ENCODE results near the gene GRAMD2A.

GRAMD2A gene

DNA sequence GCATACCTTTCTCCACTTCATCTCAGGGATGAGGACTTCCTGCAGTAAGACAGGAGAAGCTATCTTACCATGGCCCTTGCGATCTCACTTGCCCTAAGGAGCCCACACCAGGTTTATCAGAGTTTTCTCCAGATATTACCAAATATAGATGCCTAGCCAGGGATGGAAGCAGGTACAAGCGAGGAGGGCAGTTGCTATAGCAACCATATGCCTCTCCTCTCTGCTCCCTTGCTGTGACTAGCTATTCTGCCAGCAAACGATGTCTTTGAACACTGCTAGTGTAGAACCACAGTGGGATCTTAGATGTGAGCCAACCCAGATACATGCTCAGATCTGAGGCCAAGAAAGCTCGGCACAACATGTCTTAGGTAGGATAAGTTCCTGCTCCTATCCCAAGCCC, 33.9 kb downstream of the GRAMD2A start:
- no peak for DNase-seq

DNA sequence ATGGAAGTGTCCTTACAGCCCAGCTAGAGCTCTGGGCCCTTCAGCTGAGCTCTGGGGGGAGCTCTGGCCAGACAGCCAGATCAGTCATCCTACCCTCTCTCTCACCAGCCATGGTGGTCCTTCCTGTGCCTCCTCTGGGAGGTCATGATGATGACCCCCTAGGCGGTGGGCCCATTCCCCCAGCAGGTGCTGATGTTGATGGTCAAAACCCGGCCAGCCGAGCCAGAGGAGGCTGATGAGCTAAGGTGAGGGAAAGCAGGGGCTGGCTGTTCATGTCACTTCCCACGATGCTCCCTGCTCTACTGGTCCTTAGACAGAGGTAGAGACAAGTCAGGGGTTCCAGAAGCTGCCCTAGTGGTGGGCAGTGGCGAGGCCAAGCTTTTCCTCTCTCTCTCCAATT, 35.0 kb downstream of the GRAMD2A start:
- DNase-seq, result no peak

DNA sequence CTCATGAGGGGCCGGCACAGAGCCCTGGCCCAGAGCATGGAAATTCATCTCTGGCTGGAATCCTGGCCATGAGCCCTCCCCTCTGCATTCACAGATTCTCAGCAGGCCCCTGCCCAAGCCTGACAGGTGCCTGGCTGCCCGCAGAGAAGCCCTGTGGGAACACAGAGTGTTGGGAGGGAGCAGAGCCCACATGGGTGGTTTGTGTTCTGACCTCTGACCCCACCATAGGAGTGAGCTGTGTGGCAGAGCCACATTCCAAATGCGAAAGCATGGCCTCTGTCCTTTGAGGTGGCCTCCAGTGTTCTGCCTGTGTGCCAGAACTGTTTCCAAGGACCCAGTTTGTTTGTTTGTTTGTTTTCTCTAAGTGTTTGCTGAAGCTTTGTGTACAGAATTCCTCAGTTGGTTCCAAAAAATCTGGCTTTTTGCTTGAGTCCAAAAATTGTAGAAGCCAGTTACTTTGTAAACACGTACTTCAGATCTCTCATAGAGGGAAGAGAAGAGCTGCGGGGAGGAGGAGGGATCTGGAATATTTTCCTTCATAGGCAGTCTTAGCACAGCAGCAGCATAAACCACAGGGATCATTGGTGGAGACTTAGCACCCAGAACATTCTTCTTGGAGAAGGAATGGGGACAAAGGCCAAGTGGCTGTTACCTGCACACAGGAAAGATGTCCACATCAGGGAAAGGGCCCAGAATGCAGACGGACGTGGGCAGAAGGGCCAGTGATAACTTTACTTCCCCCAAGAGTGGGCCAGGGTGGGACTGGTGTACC, 36.0 kb downstream of the GRAMD2A start:
- no peak for DNase-seq

DNA sequence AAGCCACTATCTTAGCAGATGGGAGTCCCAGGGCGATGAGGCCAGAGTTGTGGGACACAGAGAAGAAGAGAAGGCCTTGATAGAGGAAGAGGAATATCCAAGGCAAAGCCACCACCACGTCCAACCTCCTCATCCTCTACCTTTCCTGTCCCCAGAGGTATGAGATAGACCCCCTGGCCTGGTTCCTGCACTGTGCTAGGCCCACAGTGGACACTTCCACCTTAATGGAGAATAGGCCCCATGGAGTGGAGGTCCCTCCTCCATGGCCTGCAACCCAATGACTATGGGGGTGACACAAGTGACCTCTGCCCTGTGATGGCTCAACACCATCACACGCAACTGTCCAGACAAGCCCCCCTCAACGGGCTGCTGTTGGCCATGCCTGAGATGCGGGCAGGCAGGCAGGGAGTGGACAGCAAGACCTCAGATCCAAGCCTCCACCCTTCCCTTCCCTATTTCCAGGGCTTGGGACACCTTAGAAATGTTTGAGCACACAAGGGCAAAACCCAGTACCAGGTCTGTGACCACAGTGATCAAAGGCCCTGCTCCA, 36.8 kb downstream of the GRAMD2A start:
- no peak for DNase-seq

DNA sequence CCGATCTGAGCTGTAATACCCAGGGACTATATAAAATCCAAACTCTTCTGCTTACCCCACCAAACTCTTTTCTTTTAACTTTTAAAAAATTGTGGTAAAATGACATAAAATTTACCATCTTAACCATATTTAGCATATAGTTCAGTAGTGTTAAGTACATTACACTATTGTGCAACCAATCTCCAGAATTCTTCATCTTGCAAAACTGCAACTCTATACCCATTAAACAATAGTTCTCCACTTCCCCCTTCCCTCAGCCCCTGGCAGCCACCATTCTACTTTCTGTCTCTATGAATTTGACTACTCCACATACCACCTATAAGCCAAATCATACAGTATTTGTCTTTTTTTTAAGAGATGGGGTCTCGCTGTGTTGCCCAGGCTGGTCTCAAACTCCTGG, 40.7 kb downstream of the GRAMD2A start:
- DNase-seq, result no peak

DNA sequence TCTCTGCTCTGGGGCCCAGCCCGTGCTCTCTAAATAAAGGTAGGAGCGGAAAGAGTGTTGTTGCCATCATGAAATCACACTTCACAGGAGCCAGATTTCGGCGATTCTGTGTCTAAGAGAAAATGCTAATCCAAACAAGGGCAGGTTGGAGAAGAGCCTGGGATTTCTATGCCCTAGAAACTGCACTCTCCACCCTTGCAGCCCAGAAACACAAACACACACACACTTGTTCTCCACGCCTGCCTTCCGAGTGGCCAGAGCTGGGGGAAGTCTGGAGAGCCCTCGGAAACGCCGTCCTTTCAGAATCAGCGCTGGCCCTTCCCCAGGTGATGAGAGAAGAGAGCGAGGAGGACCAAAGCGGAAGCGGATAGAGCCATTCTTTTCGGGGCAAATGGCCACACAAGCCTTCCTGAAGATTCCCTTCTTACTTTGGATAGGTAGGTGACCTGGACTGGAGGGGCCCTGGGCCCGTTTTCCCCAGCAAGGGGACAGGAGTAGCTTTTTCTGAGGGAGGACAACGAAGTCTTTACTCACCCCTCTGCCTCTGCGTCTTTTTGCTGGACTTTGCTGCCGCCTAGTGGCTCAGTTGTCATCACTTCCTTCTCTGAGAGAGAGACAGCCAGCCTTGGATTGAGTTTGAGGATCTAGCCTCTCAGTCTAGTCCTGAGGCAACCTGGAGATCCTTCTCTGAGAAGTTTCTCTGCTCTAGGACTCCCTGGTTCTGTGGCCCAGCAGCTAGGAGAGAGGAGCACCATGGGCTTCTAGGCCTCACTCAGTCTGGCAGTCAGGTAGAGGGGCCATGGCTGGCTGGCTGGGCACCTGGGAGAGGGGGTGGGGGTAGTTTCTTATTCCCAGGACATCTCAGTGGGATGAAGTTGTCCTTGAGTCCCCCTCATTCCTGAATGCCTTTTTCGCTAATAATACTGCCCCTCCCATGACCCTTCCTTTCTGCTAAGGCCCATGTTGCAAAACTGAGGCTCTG, 41.7 kb downstream of the GRAMD2A start:
- peak; percentile 72 for DNase-seq

DNA sequence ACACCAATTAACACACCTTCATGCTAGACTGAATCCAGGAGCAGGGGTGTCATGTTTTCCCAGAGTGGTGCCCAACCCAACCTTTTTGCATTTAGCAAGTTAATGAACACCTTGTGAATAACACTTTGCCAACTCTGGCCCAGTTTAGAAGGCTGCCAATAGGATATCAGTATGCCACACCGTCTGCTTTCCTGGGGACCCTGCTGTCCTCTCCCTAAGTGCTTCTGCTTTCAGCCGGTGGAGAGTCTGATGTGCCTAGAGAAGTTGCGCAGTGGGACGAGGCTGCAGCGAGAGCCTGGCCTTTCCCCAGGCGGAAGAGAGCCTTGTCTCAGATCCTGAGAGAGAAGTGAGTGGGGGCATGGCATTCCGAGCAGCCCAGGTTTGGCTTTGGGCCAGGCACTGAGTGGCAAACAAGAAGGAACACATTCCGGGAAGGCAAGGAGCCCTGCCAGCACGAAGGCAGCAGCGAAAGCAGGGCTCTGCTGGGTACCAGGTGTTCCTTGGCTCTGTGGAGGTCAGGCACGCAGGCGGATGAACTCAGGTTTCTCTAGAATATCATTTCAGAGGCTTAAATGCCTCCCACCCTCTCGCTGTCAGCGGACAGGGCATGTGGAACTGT, 42.5 kb downstream of the GRAMD2A start:
- no peak for DNase-seq

DNA sequence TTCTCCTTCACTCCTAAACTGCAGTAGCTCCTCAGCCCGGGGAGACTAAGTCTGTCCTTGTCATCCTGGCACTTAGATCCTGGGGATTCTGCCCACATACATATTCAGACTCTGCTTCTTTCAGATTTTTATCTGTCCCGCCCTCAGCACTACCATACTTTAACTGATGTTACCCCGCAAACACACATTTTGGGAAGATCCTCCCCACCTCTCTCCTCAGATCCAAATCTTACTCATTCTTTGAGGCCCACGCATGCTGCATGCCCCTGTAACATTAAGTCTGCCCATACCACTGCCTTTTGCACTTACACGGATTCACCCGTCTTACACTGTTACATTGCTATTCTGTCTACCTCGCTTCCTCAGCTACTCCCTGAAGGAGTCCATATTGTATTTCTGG, 43.3 kb downstream of the GRAMD2A start:
- DNase-seq, result no peak

DNA sequence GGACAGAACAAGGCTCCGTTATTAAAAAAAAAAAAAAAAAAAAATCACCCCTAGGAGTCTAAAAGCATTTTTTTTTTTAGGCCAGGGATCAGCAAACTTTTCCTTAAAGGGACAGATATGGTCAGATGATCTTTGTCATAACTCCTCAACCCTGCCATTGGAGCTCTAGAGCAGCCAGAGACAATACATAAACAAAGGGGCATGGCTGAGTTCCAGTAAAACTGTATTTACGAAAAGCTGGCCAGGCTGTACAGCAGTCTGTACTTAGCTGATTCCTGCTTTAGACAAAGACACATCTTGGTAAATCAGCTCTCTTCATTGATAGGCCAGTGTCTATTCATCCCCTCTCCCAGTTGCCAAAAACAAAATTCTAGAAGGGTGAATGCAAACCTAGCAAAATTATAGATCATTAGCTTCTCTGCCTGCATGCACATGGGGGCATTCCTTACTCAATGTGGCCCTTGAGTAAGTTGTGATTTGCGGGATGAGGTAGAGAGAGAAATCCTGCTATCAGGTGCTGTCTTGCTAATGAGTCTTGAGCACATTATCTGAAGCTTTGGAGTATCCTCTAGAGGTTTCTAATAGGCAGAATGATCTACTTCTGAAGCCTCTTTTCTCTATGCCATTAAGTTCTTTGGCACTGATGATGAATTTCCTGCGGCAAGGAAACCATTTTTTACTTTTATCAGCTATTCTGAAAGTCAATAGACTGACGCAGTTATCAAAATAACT, 44.2 kb downstream of the GRAMD2A start:
- no peak for DNase-seq

DNA sequence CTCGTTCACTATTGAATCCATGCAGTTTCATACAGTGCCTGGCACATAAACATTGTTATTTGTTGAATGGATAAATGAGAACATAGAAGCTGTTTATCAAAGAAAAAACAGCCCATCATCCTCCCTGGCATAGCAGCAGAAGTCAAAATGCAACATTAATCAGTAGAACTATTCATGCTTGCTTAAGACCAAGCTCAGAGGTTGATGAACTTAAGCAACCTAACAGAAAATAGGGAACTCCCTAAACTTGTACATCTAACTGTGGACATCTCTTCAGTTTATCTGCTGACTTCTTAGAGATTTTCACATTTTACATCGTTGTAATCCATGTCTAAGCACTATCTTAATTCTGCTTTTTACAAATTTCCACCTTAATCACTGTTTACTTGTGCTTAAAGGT, 50.2 kb downstream of the GRAMD2A start:
- DNase-seq, result no peak

DNA sequence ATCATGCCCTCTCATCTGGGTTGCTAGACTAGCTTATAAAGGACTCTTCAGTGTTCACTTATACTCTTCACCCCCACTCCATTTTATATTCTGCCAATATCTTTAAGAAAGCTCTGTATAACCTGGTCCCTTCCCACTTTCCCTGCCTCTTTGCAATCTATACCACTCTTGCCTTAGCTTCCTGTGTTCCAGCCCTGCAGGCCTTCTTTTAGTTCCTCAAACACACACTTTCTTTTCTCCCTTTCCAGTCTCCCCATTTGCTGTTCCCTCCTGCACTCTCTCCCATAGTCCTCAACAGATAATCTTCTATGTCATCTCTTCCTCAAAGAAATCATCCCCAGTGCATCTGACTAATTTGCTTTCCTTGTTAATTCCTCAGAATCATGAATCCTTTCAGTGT, 50.7 kb downstream of the GRAMD2A start:
- DNase-seq, result no peak

DNA sequence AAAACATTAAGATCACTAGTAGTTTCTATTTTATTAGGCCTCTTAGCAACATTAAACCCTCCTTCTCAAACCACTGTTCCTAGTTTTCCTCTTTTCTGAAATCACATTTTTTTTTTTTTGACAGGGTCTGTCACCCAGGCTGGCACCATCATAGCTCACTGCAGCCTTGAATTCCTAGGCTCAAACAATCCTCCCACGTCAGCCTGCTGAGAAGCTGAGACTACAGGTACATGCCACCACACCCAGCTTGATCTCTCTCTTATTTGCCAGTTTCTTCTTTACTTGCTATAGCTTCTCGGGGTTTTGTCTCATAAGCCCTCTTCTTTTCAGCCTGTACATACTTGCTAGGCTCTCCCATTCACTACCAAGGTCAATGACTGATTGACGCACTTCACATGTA, 51.4 kb downstream of the GRAMD2A start:
- no peak for DNase-seq

DNA sequence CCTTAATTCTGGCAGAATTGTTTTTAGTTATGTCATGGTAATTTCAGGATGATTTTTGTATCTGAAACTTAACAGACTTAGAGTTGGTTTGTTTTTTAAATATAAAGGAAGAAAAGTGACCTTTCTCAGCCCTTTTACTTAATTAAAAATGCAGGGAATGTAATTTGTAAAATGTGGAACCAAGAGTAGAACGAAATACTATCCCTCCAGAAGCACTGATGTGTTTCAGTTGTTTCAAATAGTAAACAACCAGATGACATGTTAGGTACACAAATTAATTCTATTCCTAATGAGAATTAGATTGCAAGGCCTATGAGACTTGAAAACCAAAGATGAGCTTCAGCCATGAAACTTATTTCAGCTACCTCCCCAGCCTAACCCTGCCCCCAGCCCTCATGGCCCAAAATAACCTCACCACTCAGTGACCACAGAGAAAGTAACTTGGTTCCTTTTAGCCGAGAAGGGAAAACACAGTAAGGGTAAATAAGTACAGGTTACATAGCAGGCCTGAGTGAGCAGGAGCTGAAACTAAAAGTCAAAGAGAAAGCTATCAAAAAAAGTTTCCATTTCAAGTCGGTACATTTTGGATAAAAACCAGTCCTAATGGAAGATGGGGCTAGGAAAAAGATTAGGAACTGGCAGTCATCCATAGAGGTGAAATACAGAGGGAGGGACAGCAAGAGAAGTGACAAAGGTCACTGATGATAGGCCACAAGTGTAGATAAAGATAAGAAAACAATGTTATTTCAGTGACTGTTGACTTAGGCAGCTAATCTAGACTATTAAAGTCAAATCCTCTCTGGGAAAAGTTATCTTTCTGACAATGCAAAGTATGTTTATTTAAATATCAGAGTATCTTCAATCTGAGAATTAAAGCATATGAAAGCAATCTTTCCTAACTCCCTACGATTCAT, 56.2 kb downstream of the GRAMD2A start:
- DNase-seq, result no peak

DNA sequence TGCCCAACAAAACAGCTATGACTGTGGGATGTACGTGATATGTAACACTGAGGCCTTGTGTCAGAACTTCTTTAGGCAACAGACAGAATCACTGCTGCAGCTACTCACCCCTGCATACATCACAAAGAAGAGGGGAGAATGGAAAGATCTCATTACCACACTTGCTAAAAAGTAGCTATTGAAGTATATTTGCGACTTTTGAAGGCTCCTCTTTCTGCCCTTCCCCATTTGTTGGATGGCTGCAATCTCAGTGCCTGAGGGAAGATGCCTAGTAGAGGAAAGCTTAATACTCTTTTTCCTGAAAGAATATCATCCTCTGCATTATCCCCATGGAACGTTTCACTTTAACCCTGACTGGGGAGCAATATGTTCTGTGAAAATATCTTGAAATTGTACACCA, 57.5 kb downstream of the GRAMD2A start:
- no peak for DNase-seq

DNA sequence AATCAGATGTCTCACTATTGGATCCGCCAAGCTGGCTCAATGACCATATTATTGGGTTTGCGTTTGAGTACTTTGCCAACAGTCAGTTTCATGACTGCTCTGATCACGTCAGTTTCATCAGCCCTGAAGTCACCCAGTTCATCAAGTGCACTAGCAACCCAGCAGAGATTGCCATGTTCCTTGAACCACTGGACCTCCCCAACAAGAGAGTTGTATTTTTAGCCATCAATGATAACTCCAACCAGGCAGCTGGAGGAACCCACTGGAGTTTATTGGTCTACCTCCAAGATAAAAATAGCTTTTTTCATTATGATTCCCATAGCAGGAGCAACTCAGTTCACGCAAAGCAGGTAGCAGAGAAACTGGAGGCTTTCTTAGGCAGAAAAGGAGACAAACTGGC, 57.9 kb downstream of the GRAMD2A start:
- no peak for DNase-seq

DNA sequence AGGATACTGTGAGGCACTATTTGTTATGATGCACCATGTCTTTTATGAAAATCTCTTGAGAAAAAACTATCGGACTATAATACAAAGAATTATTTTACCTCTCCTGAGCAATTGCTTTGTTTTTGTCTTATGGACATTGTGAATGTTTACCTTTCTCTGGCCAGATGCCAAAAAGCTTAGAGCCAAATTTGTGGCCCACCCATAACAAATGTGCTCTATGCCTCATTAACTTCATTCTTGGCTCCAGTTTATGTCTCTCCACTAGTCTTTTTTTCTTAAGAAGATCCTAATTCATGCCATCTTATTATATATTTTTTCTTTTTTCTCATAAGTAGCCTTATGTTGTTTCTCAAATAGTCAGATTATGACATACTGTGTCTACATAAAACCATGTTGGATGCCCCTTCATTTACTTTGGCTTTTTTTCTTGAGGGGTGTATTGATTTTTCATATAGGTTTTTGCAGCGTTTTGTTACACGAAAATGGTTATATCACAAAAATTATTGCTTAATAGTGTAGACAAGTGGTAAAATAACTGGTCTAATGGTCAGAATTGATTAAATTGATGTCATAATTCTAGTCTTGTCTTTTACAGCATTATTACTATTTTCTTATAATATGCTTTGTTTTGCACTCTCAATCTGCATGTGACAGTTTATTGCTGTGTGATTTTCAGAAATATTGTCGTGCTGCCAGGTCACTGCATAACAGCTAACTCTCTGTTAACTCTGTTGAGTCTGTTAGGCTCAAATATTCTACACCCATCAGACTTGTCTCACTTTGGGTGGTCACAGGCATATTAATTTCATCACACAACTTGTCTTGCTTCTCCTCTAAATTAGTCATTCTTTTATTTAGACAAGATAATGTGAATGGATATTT, 61.2 kb downstream of the GRAMD2A start:
- no peak for DNase-seq

DNA sequence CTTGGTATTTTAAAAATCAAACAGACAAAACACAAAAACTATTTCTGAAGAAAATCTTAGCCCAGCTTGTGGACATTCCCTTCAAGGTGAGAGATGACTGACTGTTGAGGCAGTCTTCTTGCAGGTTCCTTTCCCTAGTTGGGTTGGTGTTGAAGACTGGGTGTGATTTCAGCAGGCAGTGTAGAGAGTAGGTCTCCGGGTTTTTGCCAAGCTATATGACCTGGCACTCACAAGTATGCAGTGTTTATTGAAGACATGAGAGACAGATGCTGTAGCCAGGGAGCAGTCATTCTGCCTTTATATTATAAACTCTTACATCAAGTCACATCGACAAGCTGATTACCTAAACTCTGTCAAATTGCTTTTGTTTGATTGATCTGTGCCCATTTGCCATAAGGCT, 61.9 kb downstream of the GRAMD2A start:
- no peak for DNase-seq

DNA sequence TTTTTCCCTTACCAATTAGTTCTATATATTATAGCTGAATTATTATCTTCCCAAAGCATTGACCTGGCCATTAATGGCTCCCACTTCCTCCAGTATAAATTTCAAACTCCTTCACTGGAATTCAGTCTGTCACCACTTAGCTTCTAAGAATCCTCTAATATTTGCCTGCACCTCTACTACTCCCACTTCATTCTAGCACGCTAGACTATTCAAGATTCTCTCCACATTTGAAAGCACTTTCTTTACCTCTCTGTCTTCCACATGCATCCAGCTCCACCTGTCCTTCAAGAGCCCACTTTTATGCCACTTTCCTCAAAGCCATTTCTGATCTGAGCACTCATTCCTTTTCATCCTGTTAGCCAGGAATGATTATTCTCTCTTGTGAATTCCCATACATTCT, 64.4 kb downstream of the GRAMD2A start:
- DNase-seq, result no peak

DNA sequence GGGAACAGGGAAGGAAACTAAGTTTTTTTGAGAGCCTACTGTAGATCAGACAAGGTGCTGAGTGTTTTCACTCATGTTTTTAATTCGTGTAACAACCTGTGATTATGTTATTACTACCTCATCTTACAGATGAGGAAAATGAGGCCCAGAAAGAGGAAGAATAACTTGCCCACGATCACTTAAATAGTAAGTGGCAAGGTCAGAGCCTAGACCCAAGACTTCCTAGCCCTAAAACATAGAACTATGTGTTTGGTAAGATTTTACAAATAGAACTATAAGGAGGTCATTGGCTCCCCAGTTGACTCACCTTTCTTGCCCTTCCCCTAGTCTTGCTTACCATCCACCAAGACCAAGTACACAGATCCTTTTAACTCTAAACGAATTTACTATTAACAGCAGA, 65.7 kb downstream of the GRAMD2A start:
- no peak for DNase-seq

DNA sequence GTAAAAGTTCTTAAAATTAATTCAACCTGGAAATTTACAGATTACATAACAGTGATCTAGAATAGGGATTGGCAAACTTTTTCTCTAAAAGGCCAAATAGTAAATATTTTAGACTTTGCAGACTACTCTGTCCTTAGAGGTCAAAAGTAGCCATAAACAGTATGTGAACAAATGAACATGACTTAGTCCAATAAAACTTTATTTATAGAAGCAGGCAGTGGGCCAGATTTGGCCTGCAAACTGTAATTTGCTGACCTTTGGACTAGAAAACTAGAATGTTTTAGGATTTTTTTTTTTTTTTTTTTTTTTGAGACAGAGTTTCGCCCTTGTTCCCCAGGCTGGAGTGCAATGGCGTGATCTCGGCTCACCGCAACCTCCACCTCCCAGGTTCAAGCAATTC, 67.3 kb downstream of the GRAMD2A start:
- no peak for DNase-seq

DNA sequence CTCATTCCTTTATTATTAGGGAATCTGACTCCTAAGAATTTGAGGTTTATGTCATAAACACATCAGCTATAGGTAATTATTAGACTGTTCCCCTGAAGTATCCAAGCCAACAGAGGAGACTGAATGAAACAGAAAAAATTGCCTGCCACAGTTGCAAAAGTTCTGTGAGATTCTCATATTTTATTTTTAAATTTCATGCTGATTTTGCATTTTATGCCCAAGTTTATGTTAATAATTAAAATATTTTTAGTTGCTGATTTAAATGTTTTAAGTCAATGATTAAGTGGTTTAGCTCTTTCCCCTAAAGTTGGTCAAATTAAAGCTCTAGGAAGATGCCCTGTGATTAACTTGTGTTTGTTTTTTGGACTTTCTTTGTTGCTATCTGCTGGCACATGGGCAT, 69.2 kb downstream of the GRAMD2A start:
- no peak for DNase-seq
